ENCODE measurements around the gene PIWIL4. TPM values are rescaled to one million over a fixed set of nuclear protein-coding genes. Genes with fewer than 3 reads are reported as not detected.

PIWIL4 gene
- 7.8 TPM for total RNA-seq

- no peak for ATAC-seq
- intact Hi-C loops (cut with DNase I) = no loop called here
- DNase-seq (ENCODE audit: low spot score) = no peak
Observed at GRCh38 chr11:94567181-94567670, at the start of gene PIWIL4. Gene PIWIL4, plus strand, starts transcription at chr11:94567368. Its CDS starts 151 bp downstream, at chr11:94567519.

DNA sequence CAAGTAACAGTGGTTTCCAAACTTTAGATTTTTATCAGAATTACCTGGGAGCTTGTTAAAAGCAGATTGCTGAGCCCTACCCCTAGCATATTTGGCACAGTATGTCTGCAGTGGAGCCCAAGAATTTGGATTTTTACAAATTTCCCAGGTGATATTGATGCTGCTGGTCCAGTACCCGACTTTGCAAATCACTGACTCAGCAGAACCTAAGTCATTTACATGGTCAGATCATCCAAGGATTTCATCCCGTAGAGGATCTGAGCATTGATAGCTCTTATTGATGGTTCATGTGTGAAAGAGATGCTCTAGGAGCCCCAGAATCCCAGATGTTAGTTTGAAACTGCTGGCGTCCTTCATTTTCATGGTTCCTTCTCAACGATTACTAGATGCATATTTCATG is 48.9 kb upstream of the PIWIL4 start:
- no peak for ATAC-seq
- no peak for DNase-seq (ENCODE audit: low spot score)
- intact Hi-C loops (cut with DNase I) = no loop called here

- DNase-seq (ENCODE audit: low spot score) (no peak), ATAC-seq (peak; percentile 41)
- intact Hi-C loops (cut with DNase I) = no loop called here
Observed at GRCh38 chr11:94519478-94520084, 47.6 kb upstream of the PIWIL4 start.

DNA sequence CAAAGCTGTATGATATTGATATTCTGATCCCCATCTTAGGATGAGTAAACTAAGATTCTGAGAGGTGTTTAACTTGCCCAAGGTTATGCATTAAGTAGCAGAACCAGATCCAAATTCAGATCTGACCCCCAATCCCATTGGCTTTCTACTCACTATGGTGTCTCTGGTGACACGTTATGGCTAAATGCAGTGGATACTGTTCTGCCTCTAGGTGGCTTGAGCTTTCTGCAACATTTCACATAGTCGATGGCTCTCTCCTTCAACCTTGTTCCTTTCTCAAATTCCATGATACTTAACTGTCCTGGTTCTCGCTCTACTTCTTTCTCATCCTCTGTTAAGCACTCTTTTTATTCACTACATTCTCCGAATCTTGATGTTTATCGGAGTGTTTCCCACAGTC is 45.5 kb upstream of the PIWIL4 start:
- DNase-seq (ENCODE audit: low spot score) (no peak), ATAC-seq (no peak)
- intact Hi-C loops (cut with DNase I) = loop anchor here (2.0 kb wide), 1 partner anchor 77 kb away; no protein-coding TSS in a partner anchor

GRCh38 chr11:94524341-94524740 is 42.8 kb upstream of the PIWIL4 start:
- intact Hi-C loops (cut with DNase I) = no loop called here
- DNase-seq (ENCODE audit: low spot score) (no peak), ATAC-seq (no peak)

DNA sequence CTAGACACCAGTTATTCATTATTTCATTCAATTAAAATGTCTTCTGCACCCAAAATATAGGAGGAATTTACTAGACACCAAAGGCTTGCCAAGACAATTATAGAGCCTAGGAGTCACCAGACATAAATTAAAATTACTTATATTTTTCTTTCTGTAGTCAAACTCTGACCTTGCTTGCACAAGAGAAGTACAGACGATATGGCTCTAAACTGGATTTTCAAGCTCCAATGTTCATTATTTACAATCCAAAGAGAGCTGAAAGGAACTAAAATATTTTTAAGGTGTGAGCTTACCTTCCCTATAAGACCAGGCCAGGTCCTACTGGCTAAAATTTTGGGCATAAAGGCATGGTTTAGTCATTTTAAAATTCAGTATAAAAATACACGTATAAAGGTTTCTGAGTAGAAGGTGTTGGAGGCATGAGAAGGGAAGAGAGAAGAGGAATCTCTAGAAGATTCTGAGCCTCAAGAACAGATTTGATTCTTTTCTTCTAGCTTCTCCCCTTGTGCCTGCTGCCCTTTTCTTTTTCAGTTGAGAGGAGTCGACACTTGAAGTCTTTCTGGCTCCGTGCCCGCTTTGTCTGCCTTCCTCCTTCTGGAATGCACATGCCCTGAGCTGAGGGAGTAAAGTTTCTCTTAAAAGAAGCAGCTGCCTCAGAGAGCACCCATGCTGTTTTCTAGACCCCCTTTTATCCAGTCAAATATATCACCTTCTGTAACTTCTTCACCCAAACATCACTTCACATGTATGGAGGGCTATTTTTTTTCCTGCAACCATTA is 41.4 kb upstream of the PIWIL4 start:
- intact Hi-C loops (cut with DNase I) = no loop called here
- peak; percentile 86 for DNase-seq (ENCODE audit: low spot score)
- no peak for ATAC-seq

DNA sequence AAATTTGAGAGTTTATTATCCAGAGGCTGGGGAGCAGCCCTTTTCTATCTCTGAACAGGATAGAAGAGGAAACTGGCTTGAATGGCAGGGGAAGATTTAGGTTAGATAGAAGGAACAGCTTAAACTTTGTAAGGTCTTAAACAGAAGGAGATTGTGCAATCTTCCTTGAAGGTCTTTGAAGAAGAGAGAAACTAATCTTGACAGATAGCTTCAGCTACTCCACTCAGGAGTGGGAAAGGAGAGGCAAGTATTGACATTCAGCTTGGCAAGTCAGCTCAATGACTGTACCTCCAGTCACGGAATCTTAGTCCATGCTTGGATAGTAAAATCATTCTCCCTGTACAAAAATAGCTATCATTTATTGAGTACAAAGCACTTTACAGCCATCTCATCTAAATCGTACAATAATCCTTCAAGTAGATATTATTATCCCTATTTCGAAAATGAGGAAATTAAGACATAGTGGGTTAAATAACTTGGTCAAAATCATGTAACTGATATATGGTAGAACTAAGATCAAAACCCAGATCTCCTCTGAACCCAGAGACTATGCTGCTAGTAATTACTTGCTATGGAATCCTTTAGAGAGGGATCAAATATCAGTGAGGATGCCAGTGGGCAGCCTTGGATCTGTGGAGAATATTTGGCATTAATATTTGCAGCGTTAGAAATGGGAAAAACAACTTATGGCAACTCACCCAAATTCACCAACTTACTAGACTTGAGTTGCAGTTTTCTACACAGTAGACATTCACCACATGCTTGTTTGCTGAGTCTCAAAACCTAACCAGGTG is 40.3 kb upstream of the PIWIL4 start:
- DNase-seq (ENCODE audit: low spot score) (no peak), ATAC-seq (no peak)
- intact Hi-C loops (cut with DNase I) = no loop called here

DNA sequence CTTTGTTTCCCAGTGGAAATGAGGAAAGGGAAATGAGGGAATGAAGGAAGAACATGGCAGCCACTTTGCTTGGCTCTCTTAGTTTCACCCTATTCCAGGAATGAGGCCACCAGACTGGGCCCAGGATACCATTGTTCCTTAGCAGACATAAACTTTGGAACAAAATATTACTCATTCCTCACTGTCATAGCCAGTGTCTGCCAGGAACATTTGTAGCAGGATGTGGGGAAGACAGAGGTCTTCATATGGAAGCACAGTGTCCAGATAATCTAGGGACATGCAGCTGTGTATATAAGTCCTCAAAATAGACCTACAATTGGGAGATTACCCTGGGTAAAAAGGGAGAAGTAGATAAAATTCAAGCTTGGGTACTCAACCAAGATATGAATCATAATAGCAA is 38.6 kb upstream of the PIWIL4 start:
- ATAC-seq = no peak
- intact Hi-C loops (cut with DNase I) = no loop called here
- DNase-seq (ENCODE audit: low spot score) = no peak

DNA sequence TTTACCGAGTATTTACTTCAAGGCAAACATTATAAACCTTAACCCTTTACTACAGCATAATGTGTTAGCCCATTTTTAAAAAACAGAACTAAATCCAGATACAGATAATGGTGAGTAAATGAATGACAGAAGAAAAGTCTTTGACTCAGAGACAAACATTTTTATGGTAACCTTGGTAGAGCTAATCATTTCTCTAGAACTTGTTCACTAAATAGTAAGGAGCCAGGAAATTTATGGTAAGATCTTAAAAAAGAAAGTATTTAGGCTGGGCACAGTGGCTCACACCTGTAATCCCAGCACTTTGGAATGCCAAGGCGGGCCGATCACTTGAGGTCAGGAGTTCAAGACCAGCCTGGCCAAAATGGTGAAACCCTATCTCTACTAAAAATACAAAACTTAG is 35.0 kb upstream of the PIWIL4 start:
- ATAC-seq = no peak
- DNase-seq (ENCODE audit: low spot score) = no peak
- intact Hi-C loops (cut with DNase I) = no loop called here

DNA sequence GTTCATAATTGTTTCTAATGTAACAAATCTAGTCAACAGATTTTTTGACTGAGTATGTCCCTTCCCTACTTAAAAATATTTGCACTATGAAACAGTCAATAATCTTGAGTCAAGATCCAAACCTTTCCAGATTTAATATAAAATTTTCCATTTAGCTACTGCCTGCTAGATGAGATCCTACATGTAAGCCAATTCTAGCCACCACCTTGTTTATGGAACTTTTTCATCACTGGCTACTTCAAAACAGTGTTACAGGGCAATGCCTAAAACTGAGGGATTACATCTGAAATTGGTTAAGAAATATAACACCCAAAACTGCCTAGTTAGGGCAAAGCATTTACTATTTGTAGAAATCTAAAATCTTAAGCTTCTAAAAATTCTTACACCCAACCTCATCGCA is 34.0 kb upstream of the PIWIL4 start:
- DNase-seq (ENCODE audit: low spot score) = no peak
- intact Hi-C loops (cut with DNase I) = no loop called here
- ATAC-seq = peak; percentile 36

DNA sequence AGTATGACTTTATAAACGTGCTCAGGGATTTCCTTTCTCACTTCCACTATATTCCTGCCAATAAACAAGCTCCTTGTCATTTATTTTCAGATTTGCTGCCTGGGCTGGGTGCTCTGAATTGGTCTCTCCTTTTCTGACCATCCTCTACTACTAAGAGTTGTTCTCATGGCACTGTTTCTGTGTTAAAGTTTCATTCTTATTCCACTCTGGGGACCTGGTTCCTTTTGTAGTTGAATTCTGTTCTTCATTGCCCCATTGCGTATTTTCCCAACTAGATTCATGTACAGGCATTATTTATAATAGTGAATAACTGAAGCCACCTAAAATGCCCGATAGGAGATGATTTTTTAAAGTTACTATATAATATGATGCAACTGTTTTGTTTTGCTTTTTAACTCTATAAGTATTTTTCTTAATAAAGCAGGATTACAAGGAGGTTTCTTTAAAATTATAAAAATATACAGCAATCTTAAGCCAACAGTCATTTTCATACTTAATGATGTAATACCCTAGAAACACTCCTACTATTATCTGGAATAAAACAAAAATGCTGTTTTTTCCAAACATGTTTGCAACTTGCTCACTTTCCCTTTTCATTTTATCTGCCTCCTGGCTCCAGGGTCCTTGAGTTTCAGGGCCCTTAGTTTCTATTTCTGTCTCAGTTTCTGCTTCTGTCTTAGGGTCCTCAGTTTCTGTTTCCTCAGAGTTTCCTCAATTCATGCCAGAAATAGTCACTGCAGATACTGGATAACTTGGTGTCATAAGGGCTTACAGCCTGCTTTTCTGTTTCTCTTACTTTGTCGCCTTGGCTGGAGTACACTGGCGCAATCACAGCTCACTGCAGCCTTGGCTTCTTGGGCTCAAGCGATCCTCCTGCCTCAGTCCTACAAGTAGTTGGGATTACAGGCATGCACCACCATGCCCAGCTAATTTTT is 33.2 kb upstream of the PIWIL4 start:
- no peak for DNase-seq (ENCODE audit: low spot score)
- intact Hi-C loops (cut with DNase I) = no loop called here
- ATAC-seq = peak; percentile 65

GRCh38 chr11:94536386-94536785 is 30.8 kb upstream of the PIWIL4 start:
- no peak for ATAC-seq
- intact Hi-C loops (cut with DNase I) = no loop called here
- DNase-seq (ENCODE audit: low spot score) = no peak

- DNase-seq (ENCODE audit: low spot score) = no peak
- ATAC-seq = peak; percentile 59
- intact Hi-C loops (cut with DNase I) = no loop called here
Observed at GRCh38 chr11:94537031-94537600, 30.1 kb upstream of the PIWIL4 start.

DNA sequence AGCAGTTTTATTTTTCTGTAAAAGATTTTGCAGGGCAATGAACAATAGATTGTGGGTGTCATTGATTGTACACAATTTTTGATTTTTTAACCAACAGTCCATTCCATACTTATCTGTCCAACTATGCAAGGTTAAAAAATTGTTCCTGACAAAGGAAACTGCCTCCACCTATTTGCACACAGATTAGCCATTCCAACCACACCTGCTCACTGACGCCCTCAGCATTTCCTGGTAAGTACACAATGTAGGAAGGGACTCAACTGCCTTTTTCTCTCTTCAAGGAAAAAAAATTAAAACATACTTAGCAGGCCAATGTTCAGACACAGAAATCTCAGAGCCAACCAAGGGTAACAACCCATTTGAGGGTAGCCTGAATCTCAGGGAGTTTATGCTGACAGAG is 27.7 kb upstream of the PIWIL4 start:
- DNase-seq (ENCODE audit: low spot score) = no peak
- intact Hi-C loops (cut with DNase I) = no loop called here
- no peak for ATAC-seq

DNA sequence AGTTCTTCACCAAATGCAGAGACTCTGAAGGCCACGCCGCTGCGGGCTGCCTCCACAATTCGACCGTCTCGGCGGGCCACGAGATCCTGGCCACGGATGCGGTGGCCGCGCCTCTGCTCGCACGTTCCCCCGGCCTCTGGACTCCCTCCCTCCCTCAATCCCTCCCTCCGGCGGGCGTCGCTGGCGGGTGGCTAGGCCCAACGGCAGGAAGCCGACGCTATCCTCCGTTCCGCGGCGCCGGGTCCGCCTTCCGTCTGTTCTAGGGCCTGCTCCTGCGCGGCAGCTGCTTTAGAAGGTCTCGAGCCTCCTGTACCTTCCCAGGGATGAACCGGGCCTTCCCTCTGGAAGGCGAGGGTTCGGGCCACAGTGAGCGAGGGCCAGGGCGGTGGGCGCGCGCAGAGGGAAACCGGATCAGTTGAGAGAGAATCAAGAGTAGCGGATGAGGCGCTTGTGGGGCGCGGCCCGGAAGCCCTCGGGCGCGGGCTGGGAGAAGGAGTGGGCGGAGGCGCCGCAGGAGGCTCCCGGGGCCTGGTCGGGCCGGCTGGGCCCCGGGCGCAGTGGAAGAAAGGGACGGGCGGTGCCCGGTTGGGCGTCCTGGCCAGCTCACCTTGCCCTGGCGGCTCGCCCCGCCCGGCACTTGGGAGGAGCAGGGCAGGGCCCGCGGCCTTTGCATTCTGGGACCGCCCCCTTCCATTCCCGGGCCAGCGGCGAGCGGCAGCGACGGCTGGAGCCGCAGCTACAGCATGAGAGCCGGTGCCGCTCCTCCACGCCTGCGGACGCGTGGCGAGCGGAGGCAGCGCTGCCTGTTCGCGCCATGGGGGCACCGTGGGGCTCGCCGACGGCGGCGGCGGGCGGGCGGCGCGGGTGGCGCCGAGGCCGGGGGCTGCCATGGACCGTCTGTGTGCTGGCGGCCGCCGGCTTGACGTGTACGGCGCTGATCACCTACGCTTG is 23.2 kb upstream of the PIWIL4 start, which contains the start of gene FUT4:
TSS of gene FUT4 (plus strand) at position 227 of the 951 bp plus-strand sequence. CDS start at position 440, 213 bp downstream.
- DNase-seq (ENCODE audit: low spot score) (peak; percentile 94), ATAC-seq (peak; percentile 97)
- intact Hi-C loops (cut with DNase I) = no loop called here

DNA sequence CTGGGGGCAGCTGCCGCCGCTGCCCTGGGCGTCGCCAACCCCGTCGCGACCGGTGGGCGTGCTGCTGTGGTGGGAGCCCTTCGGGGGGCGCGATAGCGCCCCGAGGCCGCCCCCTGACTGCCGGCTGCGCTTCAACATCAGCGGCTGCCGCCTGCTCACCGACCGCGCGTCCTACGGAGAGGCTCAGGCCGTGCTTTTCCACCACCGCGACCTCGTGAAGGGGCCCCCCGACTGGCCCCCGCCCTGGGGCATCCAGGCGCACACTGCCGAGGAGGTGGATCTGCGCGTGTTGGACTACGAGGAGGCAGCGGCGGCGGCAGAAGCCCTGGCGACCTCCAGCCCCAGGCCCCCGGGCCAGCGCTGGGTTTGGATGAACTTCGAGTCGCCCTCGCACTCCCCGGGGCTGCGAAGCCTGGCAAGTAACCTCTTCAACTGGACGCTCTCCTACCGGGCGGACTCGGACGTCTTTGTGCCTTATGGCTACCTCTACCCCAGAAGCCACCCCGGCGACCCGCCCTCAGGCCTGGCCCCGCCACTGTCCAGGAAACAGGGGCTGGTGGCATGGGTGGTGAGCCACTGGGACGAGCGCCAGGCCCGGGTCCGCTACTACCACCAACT is 22.4 kb upstream of the PIWIL4 start:
- ATAC-seq (peak; percentile 3), DNase-seq (ENCODE audit: low spot score) (peak; percentile 65)
- intact Hi-C loops (cut with DNase I) = no loop called here

All from sciatic nerve (tissue), 2 donors.